Tibial nerve (tissue), 4 donors: ENCODE results near the gene PMM2. TPM values are rescaled to one million over a fixed set of nuclear protein-coding genes. Genes with fewer than 3 reads are reported as not detected.

Source experiments
- DNase-seq, 2 donors: peaks; one replicate each; pipeline ENCODE4 v3.0.0-alpha.2; 2019; ENCODE audit warnings: low spot score in 2 of 2
- H3K27ac ChIP-seq, 4 donors: fragments of 200-600 bp; sonication (generic) in 3 of 4; one replicate each; pipeline ENCODE4 v1.5.1; 2017 to 2019; ENCODE audit warnings: mild to moderate bottlenecking in 1 of 4
- H3K27me3 ChIP-seq, 2 donors: fragments of 200-600 bp; sonication (generic) in 1 of 2; one replicate each; pipeline versions ENCODE4 v1.5.1 to v1.6.0; 2017 to 2019
- H3K36me3 ChIP-seq, 3 donors: fragments of 200-600 bp; sonication (generic); one replicate each; pipeline ENCODE4 v1.5.1; 2018 to 2019
- H3K4me1 ChIP-seq, 4 donors: fragments of 200-600 bp; sonication (generic) in 3 of 4; one replicate each; pipeline ENCODE4 v1.5.1; 2017 to 2019
- H3K4me3 ChIP-seq, 4 donors: fragments of 200-600 bp; sonication (generic) in 3 of 4; one replicate each; pipeline ENCODE4 v1.5.1; 2017 to 2019; ENCODE audit warnings: mild to moderate bottlenecking in 1 of 4, moderate library complexity in 1 of 4
- H3K9me3 ChIP-seq, 4 donors: fragments of 200-600 bp; sonication (generic) in 3 of 4; one replicate each; pipeline ENCODE4 v1.5.1; 2017 to 2019
- CTCF ChIP-seq, 5 experiments: fragments of 200-600 bp in 3 of 5; fragments of 450-650 bp in 2 of 5; sonication (generic) in 3 of 5; IDR thresholded peaks; one replicate each; pipeline ENCODE4 v1.5.1; 2016 to 2019; ENCODE audit warnings: antibody characterized with exemption in 5 of 5, mild to moderate bottlenecking in 3 of 5, moderate library complexity in 2 of 5
- EP300 ChIP-seq, 2 donors: sonication (generic); formaldehyde crosslinking; IDR thresholded peaks; one replicate each; pipeline ENCODE4 v1.6.1; 2017; ENCODE audit warnings: antibody characterized with exemption in 2 of 2, mild to moderate bottlenecking in 1 of 2
- POLR2A ChIP-seq, 2 donors: fragments of 450-650 bp; IDR thresholded peaks; one replicate each; pipeline ENCODE4 v1.6.1; 2017; ENCODE audit warnings: antibody characterized with exemption in 2 of 2, mild to moderate bottlenecking in 2 of 2, moderate library complexity in 2 of 2
- WGBS, 2 donors: methylation state at CpG; one replicate each; pipeline ENCODE4 v1.1.5; 2018; 5-methylcytosine and 5-hydroxymethylcytosine counted together
- total RNA-seq, 4 donors: library from RNA; depleted of rRNA; stranded (reverse); fragments of >200 nt; gene quantifications; one replicate each; pipeline ENCODE4 v1.1.0, GENCODE V29; 2016

PMM2 gene
- total RNA-seq, 4 donors from 2014 or later = 37.6 to 73.8 (median 52.7) TPM

- 86 to 87% methylated on average over 8 of the region's 8 CpGs for WGBS, 2 donors
- TF ChIP-seq EP300 (IDR thresholded peaks at IDR 0.05) (no peak), CTCF (IDR thresholded peaks at IDR 0.05) (no peak), POLR2A (IDR thresholded peaks at IDR 0.05) (no peak)
- no peak overlapping the region for H3K27ac ChIP-seq
- no peaks in the 10 kb centered on the region for H3K9me3 ChIP-seq
- peaks cover 4 to 47% (median 24%) of the 10 kb centered on the region in 4 donors for H3K4me1 ChIP-seq
- no peak for DNase-seq
- peaks cover 0 to 4% (median 0%) of the 10 kb centered on the region in 3 donors for H3K36me3 ChIP-seq
- H3K4me3 ChIP-seq = no peak overlapping the region
- H3K27me3 ChIP-seq = no peaks in the 10 kb centered on the region
These were observed 2.5 kb upstream of the PMM2 start for GRCh38 chr16:8795091-8795490.

GRCh38 chr16:8795818-8796217, 1.8 kb upstream of the PMM2 start:
- no peaks in the 10 kb centered on the region for H3K9me3 ChIP-seq
- no peaks in the 10 kb centered on the region for H3K27me3 ChIP-seq
- no peak overlapping the region for H3K4me3 ChIP-seq
- H3K36me3 ChIP-seq = peaks cover 0 to 4% (median 0%) of the 10 kb centered on the region in 3 donors
- peaks cover 4 to 52% (median 24%) of the 10 kb centered on the region in 4 donors for H3K4me1 ChIP-seq
- no peak overlapping the region for H3K27ac ChIP-seq
- TF ChIP-seq CTCF (IDR thresholded peaks at IDR 0.05) (no peak), EP300 (IDR thresholded peaks at IDR 0.05) (no peak), POLR2A (IDR thresholded peaks at IDR 0.05) (no peak)
- WGBS, 2 donors = 90 to 92% methylated on average over 10 of the region's 10 CpGs
- DNase-seq = no peak

- Histone ChIP-seq H3K9me3 (no peaks in the 10 kb centered on the region), H3K27me3 (no peaks in the 10 kb centered on the region), H3K4me3 (peak overlapping the region; percentile 96 to 100 (median 100)), H3K4me1 (peaks cover 4 to 59% (median 24%) of the 10 kb centered on the region in 4 donors), H3K36me3 (peaks cover 0 to 10% (median 0%) of the 10 kb centered on the region in 3 donors), H3K27ac (peak overlapping the region; percentile 56 to 85 (median 84))
- 35 to 44% methylated on average over 14 of the region's 14 CpGs for WGBS, 2 donors
- DNase-seq = no peak
- no peak for TF ChIP-seq POLR2A (IDR thresholded peaks at IDR 0.05)
These were observed 923 bp upstream of the PMM2 start for GRCh38 chr16:8796469-8797363.

- H3K27ac ChIP-seq = peak overlapping the region in 3 of 4 donors; percentile 84 to 85 (median 85)
- no peaks in the 10 kb centered on the region for H3K27me3 ChIP-seq
- no peaks in the 10 kb centered on the region for H3K9me3 ChIP-seq
- no peak for TF ChIP-seq CTCF (IDR thresholded peaks at IDR 0.05)
- no peak for TF ChIP-seq EP300 (IDR thresholded peaks at IDR 0.05)
- TF ChIP-seq POLR2A (IDR thresholded peaks at IDR 0.05) = no peak
- H3K36me3 ChIP-seq = peaks cover 4 to 25% (median 5%) of the 10 kb centered on the region in 3 donors
- 0 to 2% methylated on average over 6 of the region's 6 CpGs for whole genome bisulfite sequencing, 2 donors
- H3K4me1 ChIP-seq = peaks cover 4 to 59% (median 24%) of the 10 kb centered on the region in 4 donors
- no peak for DNase-seq
- H3K4me3 ChIP-seq = peak overlapping the region; percentile 96 to 100 (median 100)
These were observed 512 bp downstream of the PMM2 start for GRCh38 chr16:8798174-8798527.

- H3K4me3 ChIP-seq = peak overlapping the region; percentile 96 to 100 (median 100)
- peaks cover 4 to 57% (median 24%) of the 10 kb centered on the region in 4 donors for H3K4me1 ChIP-seq
- WGBS, 2 donors = 52 to 55% methylated on average over 7 of the region's 7 CpGs
- TF ChIP-seq POLR2A (IDR thresholded peaks at IDR 0.05) (no peak), EP300 (IDR thresholded peaks at IDR 0.05) (no peak), CTCF (IDR thresholded peaks at IDR 0.05) (no peak)
- DNase-seq = no peak
- H3K36me3 ChIP-seq = peaks cover 5 to 30% (median 7%) of the 10 kb centered on the region in 3 donors
- H3K9me3 ChIP-seq = no peaks in the 10 kb centered on the region
- H3K27me3 ChIP-seq = no peaks in the 10 kb centered on the region
- H3K27ac ChIP-seq = peak overlapping the region in 3 of 4 donors; percentile 84 to 85 (median 85)
These were observed 1.0 kb downstream of the PMM2 start for GRCh38 chr16:8798535-8799157.
